Parathyroid adenoma (tissue), 2 donors: ENCODE results near the gene EFCAB7.

Experiments
- H2AFZ ChIP-seq: fragments of 300-600 bp; sonication (generic); one replicate; pipeline ENCODE4 v1.7.0; 2017; ENCODE audit warnings: antibody characterized with exemption, mild to moderate bottlenecking
- H3K27ac ChIP-seq: fragments of 300-600 bp; sonication (generic); one replicate; pipeline ENCODE4 v1.7.0; 2017
- H3K27me3 ChIP-seq: fragments of 300-600 bp; sonication (generic); one replicate; pipeline ENCODE4 v1.7.0; 2017; ENCODE audit warnings: low read length; ENCODE audit not compliant: control insufficient read depth, insufficient read depth
- H3K36me3 ChIP-seq: fragments of 300-600 bp; sonication (generic); one replicate; pipeline ENCODE4 v1.7.0; 2017; ENCODE audit warnings: low read length; ENCODE audit not compliant: control insufficient read depth, insufficient read depth
- H3K4me1 ChIP-seq: fragments of 300-600 bp; sonication (generic); one replicate; pipeline ENCODE4 v1.7.0; 2017; ENCODE audit warnings: control low read depth
- H3K4me2 ChIP-seq: fragments of 300-600 bp; sonication (generic); one replicate; pipeline ENCODE4 v1.7.0; 2017; ENCODE audit warnings: low read length
- H3K4me3 ChIP-seq: fragments of 300-600 bp; sonication (generic); one replicate; pipeline ENCODE4 v1.7.0; 2017; ENCODE audit warnings: low read depth, low read length
- H3K79me2 ChIP-seq: fragments of 300-600 bp; sonication (generic); one replicate; pipeline ENCODE4 v1.7.0; 2017; ENCODE audit warnings: control low read depth
- H3K9ac ChIP-seq: fragments of 300-600 bp; sonication (generic); one replicate; pipeline ENCODE4 v1.7.0; 2017; ENCODE audit warnings: mild to moderate bottlenecking
- H3K9me3 ChIP-seq: fragments of 300-600 bp; sonication (generic); one replicate; pipeline ENCODE4 v1.7.0; 2017; ENCODE audit warnings: low read length; ENCODE audit not compliant: control insufficient read depth
- TF ChIP-seq, protein P1 (sequence below): fragments of 300-600 bp; sonication (generic); IDR thresholded peaks from one replicate; pipeline ENCODE4 v1.7.0; 2017; ENCODE audit warnings: antibody characterized with exemption, mild to moderate bottlenecking
- donor health status: primary hyperparathyroidism.

The EFCAB7 gene

DNA sequence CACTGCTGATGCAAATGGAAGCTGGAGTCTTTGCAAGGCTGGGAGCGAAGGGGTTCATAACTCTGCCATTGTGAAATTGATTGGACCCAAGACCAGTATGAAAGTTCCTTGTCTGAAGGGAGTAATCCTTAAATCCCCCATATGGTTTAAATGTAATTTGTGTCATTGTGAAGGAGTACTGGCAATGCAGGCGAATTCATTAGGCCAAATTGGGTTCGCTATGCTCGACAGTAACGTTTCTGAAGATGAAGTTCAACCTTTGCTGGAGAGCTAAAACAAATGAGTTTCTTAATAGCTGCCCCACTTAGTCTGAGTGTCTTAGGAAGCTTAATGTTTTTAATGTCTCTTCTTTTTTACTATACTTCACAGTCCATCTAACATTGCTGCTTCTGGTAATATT, 97.3 kb downstream of the EFCAB7 start:
- H2AFZ ChIP-seq = no peak overlapping the region
- peaks cover 13% of the 10 kb centered on the region for H3K79me2 ChIP-seq
- peaks cover 6% of the 10 kb centered on the region for H3K4me1 ChIP-seq
- no peaks in the 10 kb centered on the region for H3K27me3 ChIP-seq
- no peak overlapping the region for H3K27ac ChIP-seq
- no peak overlapping the region for H3K9ac ChIP-seq
- no peak overlapping the region for H3K4me2 ChIP-seq
- H3K9me3 ChIP-seq = no peaks in the 10 kb centered on the region
- no peaks in the 10 kb centered on the region for H3K36me3 ChIP-seq
- TF ChIP-seq, protein P1, sequence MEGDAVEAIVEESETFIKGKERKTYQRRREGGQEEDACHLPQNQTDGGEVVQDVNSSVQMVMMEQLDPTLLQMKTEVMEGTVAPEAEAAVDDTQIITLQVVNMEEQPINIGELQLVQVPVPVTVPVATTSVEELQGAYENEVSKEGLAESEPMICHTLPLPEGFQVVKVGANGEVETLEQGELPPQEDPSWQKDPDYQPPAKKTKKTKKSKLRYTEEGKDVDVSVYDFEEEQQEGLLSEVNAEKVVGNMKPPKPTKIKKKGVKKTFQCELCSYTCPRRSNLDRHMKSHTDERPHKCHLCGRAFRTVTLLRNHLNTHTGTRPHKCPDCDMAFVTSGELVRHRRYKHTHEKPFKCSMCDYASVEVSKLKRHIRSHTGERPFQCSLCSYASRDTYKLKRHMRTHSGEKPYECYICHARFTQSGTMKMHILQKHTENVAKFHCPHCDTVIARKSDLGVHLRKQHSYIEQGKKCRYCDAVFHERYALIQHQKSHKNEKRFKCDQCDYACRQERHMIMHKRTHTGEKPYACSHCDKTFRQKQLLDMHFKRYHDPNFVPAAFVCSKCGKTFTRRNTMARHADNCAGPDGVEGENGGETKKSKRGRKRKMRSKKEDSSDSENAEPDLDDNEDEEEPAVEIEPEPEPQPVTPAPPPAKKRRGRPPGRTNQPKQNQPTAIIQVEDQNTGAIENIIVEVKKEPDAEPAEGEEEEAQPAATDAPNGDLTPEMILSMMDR = no peak
- no peak overlapping the region for H3K4me3 ChIP-seq

DNA sequence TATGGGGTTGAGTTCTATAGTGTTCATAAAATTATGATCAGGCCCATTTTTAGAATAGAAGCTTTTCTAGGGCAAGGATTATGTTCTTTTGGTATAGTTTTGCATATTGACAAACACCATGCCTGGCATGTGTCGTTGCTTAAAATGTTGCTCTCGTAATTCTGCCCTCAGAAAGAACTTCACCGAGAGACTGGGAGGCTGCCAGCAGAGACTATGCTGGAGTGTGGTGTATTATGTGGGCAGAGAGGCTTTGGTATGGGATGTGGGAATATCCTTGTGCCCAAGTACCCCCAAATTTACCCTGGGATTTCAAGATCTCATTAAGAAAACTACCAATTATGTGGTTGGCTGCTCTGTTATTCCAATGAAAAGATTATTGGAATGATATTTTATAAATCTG, 97.8 kb downstream of the EFCAB7 start:
- Histone ChIP-seq H3K4me1 (peaks cover 4% of the 10 kb centered on the region), H3K4me3 (no peak overlapping the region)

DNA sequence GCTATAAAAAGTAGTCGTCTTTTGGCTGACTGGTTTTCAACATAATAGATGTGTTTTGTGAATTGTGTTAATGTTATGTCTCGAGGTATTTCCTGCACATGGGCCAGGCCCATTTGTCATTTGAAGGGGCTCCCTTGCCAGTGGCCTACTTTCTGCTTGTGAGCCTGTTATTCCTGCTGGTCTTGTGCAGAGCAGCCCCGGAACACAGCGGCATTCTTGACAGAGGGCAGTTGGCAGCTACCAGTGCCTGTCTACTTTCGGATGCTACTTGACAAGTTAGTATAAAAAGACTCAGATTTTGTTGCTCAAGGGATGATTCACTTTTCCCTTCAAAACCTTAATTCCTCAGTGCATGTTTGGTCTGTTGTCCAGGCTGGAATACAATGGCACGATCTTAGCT, 98.4 kb downstream of the EFCAB7 start:
- Histone ChIP-seq H3K27ac (no peak overlapping the region), H3K27me3 (no peaks in the 10 kb centered on the region), H3K9me3 (no peaks in the 10 kb centered on the region), H3K9ac (no peak overlapping the region), H3K79me2 (peaks cover 9% of the 10 kb centered on the region), H3K4me3 (no peak overlapping the region), H3K4me1 (no peaks in the 10 kb centered on the region), H2AFZ (no peak overlapping the region), H3K36me3 (no peaks in the 10 kb centered on the region), H3K4me2 (no peak overlapping the region)
- TF ChIP-seq, protein P1 = no peak

More for the DNA sequence above, 97.8 kb downstream of the EFCAB7 start:
- Histone ChIP-seq H3K36me3 (no peaks in the 10 kb centered on the region), H3K9ac (no peak overlapping the region), H2AFZ (no peak overlapping the region), H3K79me2 (peaks cover 13% of the 10 kb centered on the region), H3K27ac (no peak overlapping the region), H3K9me3 (no peaks in the 10 kb centered on the region), H3K4me2 (no peak overlapping the region), H3K27me3 (no peaks in the 10 kb centered on the region)
- TF ChIP-seq, protein P1 = no peak
